ENCODE measurements around the gene DPH2. TPM values are rescaled to one million over a fixed set of nuclear protein-coding genes. Genes with fewer than 3 reads are reported as not detected.

Gene DPH2
- polyA plus RNA-seq, 2 of the 4 experiments (the other 2 are of a cell fraction): 38.8 to 41.7 TPM

- Histone ChIP-seq H3K4me1 (0 out of 3 replicates have a peak, but pooled peaks cover 3% of the 10 kb centered on the region), H3K4me2 (no peak overlapping the region), H3K9me3 (no peaks in the 10 kb centered on the region), H3K27ac (no peak overlapping the region), H3K4me3 (no peak overlapping the region)
- ATAC-seq (no peak), DNase-seq (ENCODE audit: low read depth in 1 of 2, low spot score in 1 of 2) (no peak), FAIRE-seq (no peak)
- 56% methylated on average over 5 of the region's 8 CpGs for WGBS (ENCODE audit: missing lambda C conversion rate)
- ChIA-PET POLR2A (no interaction called here), CTCF (interaction anchor here (1.1 to 25.3 kb wide), 4 partner anchors 12 to 33 kb away, joined by 4 to 412 read pairs (median 32); no protein-coding TSS in a partner anchor)
- TF ChIP-seq ESRRA (IDR thresholded peaks at IDR 0.05; ENCODE audit: borderline replicate concordance, low read length) (no peak), CBX8 (IDR thresholded peaks at IDR 0.05) (no peak), RCOR1 (IDR thresholded peaks at IDR 0.05; ENCODE audit: low read depth, low read length) (no peak), ZSCAN20 (CRISPR knock-in tag; IDR thresholded peaks at IDR 0.05) (no peak)
These were observed 44.7 kb downstream of the DPH2 start for GRCh38 chr1:44014365-44015104.

DNA sequence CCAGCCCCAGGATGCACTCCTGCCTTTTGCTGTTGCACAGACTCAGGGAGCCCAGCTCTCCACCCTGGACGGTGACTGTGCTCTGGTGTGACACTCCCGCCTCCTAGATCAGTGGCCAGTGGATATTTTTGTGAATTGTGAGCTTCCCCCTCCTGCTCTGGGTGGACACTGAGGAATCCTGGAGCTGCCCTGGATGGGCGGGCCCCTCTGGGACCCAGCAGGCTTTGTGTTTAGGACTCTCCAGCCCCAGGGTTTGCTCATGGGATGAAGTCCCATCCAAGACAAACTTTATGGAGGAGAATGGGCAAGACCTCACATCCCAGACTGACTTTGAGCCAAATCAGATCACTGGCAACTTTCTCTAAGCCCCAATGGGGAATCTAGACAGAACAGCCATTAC, 45.4 kb downstream of the DPH2 start:
- ATAC-seq: no peak
- TF ChIP-seq CTCF (IDR thresholded peaks at IDR 0.05) (no peak), TFCP2L1 (CRISPR knock-in tag; IDR thresholded peaks at IDR 0.05) (no peak), NFE2L2 (conservative IDR thresholded peaks at IDR 0.05; ENCODE audit: low read length) (no peak)
- 70% methylated on average over 2 of the region's 3 CpGs for WGBS (ENCODE audit: missing lambda C conversion rate)
- H3K9me3 ChIP-seq: no peaks in the 10 kb centered on the region
- no peak for FAIRE-seq
- no peak overlapping the region for H3K4me3 ChIP-seq
- no peak for DNase-seq (ENCODE audit: low read depth in 1 of 2, low spot score in 1 of 2)
- no peaks in the 10 kb centered on the region for H3K4me1 ChIP-seq
- H3K4me2 ChIP-seq: no peak overlapping the region
- H3K27ac ChIP-seq: no peak overlapping the region
- ChIA-PET POLR2A (no interaction called here), CTCF (interaction anchor here (1.1 to 25.3 kb wide), 4 partner anchors 13 to 33 kb away, joined by 4 to 412 read pairs (median 32); no protein-coding TSS in a partner anchor)

- no peak for ATAC-seq
- H3K4me3 ChIP-seq: no peak overlapping the region
- POLR2A ChIA-PET: no interaction called here
- no peak overlapping the region for H3K27ac ChIP-seq
- 93% methylated on average over 19 of the region's 20 CpGs for WGBS (ENCODE audit: missing lambda C conversion rate)
- no peaks in the 10 kb centered on the region for H3K9me3 ChIP-seq
- no peak for DNase-seq (ENCODE audit: low read depth in 1 of 2, low spot score in 1 of 2)
- TF ChIP-seq HOXB5 (CRISPR knock-in tag; IDR thresholded peaks at IDR 0.05): no peak
- TF ChIP-seq FOXS1 (CRISPR knock-in tag; IDR thresholded peaks at IDR 0.05): no peak
- no peak for TF ChIP-seq PHF8 (IDR thresholded peaks at IDR 0.05; ENCODE audit: borderline replicate concordance, low read depth)
- no peak for TF ChIP-seq ZC3H11A (IDR thresholded peaks at IDR 0.05)
- TF ChIP-seq CEBPB (IDR thresholded peaks at IDR 0.05): no peak
- TF ChIP-seq POLR2AphosphoS2 (conservative IDR thresholded peaks at IDR 0.05; ENCODE audit: low read length): no peak
- no peak for TF ChIP-seq MAFK (IDR thresholded peaks at IDR 0.05; ENCODE audit: partially characterized antibody)
- TF ChIP-seq NR3C1 (IDR thresholded peaks at IDR 0.05): no peak
- TF ChIP-seq GATA3 (IDR thresholded peaks at IDR 0.05; ENCODE audit: borderline replicate concordance): no peak
- TF ChIP-seq ELK1 (IDR thresholded peaks at IDR 0.05; ENCODE audit: low read depth, low read length): no peak
- no peak for TF ChIP-seq CHD4 (IDR thresholded peaks at IDR 0.05; ENCODE audit: borderline replicate concordance)
- no peak for TF ChIP-seq MYC (IDR thresholded peaks at IDR 0.05; ENCODE audit: borderline replicate concordance, low read length)
- no peak for TF ChIP-seq ZFP36 (IDR thresholded peaks at IDR 0.05; ENCODE audit: borderline replicate concordance, partially characterized antibody)
- TF ChIP-seq, protein P1, sequence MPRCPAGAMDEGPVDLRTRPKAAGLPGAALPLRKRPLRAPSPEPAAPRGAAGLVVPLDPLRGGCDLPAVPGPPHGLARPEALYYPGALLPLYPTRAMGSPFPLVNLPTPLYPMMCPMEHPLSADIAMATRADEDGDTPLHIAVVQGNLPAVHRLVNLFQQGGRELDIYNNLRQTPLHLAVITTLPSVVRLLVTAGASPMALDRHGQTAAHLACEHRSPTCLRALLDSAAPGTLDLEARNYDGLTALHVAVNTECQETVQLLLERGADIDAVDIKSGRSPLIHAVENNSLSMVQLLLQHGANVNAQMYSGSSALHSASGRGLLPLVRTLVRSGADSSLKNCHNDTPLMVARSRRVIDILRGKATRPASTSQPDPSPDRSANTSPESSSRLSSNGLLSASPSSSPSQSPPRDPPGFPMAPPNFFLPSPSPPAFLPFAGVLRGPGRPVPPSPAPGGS (IDR thresholded peaks at IDR 0.05): no peak
- no peak for TF ChIP-seq REST (IDR thresholded peaks at IDR 0.05)
- no peak for TF ChIP-seq MAZ (IDR thresholded peaks at IDR 0.05; ENCODE audit: borderline replicate concordance, low read depth, low read length)
- TF ChIP-seq TFCP2L1 (CRISPR knock-in tag; IDR thresholded peaks at IDR 0.05): no peak
- CTCF ChIA-PET: interaction anchor here (0.6 to 25.3 kb wide), 3 partner anchors 12 to 20 kb away, joined by 5 to 412 read pairs (median 49); no protein-coding TSS in a partner anchor
- H3K4me1 ChIP-seq: no peaks in the 10 kb centered on the region
- no peak overlapping the region for H3K4me2 ChIP-seq
- FAIRE-seq: no peak
These were observed 46.5 kb downstream of the DPH2 start for GRCh38 chr1:44016041-44016889.
